ENCODE measurements around the gene AK4.

The AK4 gene

DNA sequence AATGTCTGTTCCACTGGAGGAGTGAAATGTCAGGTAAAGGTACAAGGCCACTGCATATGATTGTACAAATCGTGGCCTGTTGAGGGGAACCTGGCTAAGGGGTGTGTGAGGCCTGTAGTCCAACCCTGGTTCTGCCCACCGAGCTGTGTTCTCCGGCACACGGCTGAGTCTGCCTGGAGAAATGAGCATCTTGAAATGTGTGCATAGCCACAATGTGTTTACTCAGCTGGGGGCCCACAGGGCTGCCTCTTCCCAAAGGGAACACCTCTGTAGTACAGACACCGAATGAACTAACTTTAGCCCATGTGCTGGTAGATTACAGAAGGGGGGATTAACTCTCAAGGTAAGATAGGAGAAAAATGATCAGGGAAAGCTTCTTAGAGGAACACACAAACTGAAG is 30.2 kb downstream of the AK4 start:
- peak; percentile 56 for DNase-seq

DNA sequence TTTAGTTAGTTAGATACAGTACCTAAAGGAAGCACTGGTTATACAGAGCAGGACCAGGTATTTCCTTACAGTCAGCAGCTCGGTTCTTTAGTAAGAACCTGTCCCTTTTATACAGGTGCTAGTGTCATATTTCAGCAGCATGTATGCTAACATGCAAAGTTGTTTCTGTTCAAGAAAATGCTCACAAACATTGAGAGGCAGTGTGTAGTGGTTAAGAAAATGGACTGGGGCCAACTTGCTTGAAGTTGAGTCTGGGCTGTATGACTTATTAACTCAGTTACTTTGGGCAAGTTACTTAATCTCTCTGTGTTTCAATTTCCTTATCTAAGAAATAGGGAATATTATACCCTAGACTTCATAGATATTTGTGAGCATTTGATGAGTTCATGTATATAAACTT is 31.1 kb downstream of the AK4 start:
- DNase-seq: peak; percentile 58

DNA sequence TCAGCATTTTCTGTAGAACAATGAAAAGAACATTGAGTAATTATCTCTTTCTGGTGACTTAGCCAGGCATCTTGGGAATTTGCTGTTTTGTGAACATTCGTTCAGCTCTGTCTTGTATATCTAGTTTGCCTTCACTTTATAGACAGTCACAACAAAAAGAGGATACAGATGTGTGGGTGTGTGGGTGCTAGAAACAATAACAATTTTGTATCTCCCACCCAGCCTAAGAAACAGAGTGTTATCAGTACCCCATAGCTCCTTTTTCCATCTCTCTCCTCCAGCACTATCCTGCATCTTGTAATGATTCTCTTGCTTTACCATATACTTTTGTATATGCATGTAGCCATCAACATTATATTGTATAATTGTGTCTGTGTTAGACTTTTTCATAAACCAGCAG is 33.0 kb downstream of the AK4 start:
- DNase-seq: no peak

DNA sequence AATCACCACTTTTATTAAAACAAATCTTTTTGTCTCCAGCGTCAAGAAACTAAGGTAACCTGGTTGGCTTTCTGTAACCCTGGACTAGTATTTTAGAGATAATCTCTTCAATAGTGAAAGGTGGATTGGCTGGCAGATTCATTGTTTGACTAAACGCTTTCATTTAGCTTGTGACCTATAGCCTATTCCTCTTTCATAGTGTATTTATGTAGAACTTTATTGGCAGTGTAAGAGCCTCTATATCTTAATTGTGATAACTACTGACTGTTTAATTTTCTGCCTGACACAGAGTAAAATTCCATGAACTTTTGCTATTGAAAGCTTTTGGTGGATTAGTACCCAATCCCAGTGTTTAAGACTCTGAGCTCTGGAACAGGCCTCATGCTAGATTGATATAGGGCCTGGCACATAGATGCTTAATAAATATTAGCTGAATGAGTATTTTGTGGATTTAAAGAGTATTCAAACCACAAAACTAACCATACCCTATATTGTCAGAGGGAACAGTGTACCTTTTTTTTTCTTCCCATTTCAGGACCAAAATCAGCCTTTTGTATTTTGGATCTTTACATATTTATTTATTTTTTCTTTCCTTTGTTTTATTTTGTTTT is 34.8 kb downstream of the AK4 start:
- DNase-seq: no peak

DNA sequence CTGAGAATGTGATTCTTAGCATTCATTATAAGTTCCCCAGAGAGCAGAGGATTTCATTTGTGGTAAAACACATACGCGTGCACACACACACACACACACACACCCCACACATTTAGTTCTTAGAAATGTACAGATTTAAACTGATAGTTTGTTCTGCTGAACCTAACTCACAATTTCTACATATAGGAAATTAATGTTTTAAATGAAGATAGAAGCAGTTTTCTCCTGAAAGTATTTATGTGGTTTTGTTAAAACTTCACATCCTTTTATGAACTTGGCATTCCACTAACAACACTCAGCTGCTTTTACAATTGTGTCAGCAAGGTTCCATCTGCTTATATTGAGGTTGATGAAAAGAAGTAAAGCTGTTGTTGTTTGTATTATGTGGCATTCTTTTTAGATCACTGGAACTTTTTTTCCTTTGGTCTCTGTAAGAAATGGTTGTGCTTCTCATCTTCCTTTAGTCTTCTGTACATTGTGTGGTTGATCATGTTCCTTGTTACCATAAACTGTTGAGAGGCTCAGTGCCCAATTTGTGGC is 41.6 kb downstream of the AK4 start:
- DNase-seq: no peak

DNA sequence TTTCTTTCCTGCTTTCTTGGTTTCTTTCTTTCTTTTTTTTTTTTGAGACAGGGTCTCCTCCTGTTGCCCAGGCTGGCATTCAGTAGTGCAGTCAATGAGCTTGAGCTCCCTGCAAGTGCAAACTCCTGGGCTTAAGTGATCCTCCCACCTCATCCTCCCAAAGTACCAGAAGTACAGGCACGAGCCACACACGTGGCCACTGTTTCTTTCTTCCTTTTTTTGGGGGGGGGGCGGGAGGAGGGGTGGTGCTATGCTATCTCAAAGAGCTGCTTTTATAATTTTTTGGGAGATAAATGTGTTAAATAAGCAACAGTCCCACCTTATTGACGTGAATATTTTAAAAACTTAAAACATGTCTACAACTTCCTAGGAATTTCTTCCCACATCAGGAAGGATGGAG is 42.2 kb downstream of the AK4 start:
- DNase-seq: no peak

DNA sequence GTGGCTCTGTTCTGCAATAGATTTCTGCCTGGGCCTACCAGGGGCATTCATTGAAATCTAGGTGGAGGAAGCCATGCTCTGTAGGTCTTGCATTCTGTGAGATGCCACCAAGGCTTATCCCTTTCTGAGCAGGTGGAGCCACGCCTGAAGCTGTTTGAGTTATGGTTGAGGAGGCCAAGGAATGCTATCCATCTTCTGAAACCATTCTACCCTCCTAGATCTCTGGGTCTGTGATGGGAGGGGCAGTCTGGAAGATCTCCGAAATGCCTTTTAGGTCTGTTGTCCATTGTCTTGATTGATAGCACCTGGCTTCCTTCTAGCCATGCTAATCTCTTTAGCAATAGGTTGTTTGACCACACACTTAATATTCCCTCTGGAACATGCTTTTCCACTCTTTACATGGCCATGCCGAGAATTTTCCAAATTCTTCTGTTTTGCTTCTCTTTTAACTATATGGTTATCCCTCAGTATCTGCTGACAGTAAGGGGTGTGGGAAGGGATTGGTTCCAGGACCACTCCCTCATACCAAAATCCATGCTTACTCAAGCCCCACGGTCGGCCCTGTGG is 45.2 kb downstream of the AK4 start:
- DNase-seq: no peak

DNA sequence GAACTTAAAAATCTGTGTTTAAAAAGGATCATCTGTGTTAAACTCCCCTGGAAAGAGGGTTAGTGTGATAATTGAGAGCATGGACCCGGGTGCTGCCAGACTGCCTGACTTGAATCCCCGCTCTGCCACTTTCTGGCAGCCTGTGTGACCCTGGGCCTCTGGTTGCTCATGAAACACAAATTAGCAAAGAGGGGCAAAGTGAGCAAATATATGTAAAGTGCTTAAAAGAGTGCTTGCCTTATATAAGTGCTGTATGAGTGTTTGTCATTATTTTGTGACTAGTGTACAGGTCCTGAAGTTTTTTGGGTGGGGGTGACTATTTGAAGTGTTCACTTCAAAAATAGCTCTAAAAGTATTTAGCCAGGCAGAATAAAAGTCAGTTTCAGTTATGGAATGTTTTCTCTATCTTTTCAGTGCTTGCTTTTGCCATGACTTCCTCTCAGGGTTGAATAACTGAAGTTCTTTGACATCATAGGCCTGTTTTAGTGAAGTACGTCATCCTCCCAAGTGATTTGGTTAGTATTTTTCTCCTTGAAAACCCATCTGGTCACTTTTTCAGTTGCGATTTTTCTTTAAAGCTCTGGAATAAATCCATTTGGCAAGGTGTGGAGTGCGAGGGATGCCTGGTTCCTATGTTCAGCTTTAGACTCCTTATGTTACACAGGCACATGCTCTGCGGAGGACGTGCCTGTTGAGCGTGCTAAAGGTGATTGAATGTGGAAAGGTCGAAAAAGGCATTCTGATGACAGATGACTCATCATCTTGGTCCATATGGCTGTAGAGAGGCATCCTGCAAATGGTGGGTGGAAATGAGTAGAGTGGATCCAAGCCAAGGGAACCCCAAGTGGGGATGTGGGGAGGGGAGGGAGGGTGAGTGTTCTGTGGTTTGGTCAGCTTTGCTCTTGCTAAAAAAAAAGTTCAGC is 47.8 kb downstream of the AK4 start:
- no peak for DNase-seq

DNA sequence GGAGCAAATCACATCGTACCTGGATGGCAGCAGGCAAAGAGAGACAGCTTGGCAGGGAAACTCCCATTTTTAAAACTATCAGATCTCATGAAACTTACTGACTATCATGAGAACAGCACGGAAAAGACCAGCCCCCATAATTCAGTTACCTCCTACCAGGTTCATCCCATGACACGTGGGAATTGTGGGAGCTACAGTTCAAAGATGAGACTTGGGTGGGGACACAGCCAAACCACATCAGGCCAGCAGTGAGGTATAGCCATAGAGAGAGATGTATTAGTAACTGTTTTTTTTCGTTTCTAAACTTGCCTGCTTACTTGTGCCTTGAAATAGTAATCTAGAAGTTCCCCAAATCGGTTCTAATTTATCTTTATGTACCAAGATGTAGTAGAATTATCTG is 48.9 kb downstream of the AK4 start:
- DNase-seq: no peak

DNA sequence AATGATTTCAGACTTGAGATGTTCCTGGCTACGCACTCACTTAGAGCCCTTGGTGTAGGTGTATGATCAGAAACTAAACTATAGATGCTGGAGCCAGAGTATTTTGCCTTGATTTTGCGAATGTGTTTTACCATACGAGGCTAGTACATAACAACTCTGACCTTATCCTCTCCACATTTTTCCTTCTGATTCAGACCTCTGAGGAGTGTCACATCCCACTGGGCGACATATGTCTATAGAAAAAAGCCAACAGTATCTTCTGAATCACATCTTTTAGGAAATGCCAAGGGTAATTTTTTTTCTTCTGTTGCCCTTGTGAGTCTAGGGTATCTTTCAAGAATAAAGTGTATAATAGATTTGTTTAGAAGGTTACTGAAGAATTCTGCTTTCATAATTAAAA is 49.6 kb downstream of the AK4 start:
- no peak for DNase-seq

DNA sequence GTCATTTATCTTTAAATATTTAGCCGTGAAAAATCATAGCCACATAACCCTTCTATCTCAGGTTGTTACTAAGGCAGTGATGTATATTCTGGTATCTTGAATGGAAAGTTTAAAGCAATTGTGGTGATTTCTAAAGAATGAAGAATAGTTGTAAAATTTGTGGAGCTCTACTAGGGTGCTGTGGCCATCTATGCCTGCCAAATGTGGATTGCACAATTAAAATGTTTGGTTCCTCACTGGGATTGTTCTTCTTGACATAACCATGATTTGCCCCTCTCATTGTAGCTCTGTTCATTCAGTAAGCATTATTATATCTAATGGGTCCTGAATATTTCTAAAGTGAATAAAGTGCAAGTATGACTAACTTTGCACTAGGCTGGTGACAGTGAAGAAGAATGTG is 50.1 kb downstream of the AK4 start:
- no peak for DNase-seq

DNA sequence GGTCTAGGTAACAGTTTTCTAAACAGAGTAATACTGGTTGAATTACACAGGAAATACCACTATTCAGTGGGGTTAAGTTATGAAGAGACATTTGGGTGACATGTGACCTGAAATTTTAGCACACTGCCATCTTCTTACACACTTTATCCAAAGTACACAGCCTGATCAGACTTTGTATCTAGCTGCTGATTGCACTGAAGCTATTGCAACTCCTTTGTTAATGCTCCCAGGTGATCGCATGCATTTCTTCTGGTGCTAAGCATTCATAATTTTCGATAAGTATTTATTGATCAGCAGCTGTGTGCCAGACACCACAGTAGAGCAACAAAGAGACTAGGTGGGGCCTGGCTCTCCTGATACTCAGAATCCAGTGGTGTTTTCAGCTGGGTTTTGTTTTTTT is 52.4 kb downstream of the AK4 start:
- no peak for DNase-seq

DNA sequence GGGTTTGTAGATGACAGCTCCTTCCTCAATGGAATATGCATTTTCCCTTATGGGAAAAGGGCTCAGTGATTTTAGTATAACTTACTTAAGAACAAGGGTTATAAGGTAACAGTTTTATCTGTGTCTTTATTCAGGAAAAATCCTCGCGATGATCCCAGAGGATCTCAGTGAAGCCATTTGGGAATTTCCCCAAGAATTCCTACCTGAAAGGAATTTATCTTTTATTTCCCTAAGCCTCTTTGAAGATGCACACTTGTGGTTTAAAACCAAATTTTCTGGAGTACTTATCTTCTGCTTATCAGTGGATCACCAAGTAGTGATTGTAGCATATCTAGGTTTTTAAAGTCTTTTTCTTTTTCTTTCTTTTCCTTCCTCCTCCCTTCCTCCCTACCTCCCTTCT is 58.8 kb downstream of the AK4 start:
- no peak for DNase-seq

DNA sequence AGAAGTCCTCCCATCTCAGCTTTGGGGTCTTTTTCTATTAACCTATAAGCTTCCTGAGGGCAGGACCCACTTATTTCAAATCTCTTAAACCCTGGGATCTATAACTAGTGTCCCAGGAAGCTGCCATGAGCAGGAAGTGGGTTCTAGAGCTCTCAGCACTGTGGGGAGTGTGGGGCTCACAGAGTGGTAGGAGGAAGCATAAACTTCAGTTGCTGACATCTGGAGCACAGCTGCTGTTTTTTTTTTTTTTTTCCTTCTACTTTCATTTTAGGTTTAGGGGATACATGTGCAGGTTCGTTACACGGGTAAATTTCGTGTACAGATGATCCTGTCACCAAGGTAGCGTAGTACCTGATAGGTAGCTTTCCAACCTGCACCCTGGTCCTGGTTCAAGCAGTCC is 59.3 kb downstream of the AK4 start:
- DNase-seq: no peak

DNA sequence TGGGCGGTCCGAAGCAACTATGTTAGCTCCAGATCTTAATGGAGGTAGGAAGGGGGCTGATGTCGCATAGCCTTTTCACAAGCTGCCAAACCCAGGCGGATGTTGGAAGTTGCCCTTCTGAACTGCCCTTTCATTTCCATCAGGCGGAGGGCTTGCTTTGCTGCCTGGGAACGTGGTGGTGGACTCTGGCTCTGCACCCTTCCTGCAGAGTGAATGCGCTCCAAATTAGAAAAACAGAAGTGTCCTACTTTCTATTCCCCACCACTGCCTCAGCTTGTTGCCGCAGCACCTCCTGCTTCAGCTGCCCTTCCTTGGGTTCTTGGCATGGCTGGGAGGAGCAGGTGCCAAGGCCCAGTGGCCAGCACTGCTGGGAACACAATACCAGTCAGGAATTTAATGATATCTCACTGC is 60.6 kb downstream of the AK4 start:
- DNase-seq: no peak

DNA sequence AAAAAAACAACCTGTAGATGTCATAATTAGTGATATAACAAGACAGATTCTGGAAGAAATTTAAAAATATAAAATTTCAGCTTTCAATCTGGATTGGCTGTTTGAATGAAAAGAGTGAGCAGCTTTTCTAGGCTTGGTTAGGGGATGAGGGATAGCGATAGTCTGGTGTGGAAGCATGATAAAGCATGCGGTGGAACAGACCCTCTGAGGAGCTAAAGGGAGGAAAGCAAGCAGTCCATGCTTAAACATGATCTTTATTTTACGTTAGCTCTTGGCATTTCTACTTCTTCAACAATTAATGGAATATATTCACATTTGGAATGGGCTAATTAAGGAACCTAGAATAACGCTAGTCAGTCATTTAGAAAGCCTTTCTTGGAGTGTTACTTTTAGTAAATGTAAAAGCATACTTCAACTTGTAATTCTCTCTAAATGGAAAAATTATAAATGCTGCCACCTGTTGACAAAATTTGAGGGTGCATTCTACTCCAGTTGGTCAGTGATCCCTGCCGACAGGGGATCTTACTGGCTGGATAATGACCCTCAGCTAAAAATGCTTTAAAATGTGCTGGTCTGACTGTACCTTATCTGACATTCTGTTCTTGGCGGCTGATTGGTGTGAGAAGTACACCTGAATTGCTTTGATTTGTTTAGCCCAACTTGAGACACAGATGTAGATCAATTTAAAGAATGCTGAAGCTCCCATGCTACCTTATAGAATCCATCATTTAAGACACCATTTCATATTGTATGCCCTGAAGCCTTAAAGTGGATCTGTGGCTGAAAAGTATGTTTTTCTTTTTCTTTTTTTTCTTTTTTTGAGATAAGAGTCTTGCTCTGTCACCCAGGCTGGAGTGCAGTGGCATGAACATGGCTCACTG is 61.2 kb downstream of the AK4 start:
- peak; percentile 8 for DNase-seq

DNA sequence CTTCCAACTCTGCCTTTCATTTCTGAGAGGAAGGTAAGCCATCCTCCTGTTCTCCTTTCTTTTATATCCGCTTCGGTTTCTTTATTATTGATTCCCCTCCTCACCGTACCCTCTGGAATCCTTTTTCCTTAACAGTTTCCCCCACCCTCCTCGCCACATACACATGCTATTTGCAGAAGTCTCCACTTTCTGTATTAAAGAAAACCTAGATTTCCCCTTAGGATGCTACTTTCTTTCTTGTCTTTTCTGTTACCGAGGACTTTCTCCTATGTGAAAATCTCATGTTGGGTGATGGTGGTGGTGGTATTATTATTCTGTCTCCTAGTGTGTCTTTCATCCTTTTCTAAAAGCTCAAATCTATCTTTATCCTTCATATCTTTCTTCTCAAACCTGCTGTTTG is 62.3 kb downstream of the AK4 start:
- DNase-seq: no peak

DNA sequence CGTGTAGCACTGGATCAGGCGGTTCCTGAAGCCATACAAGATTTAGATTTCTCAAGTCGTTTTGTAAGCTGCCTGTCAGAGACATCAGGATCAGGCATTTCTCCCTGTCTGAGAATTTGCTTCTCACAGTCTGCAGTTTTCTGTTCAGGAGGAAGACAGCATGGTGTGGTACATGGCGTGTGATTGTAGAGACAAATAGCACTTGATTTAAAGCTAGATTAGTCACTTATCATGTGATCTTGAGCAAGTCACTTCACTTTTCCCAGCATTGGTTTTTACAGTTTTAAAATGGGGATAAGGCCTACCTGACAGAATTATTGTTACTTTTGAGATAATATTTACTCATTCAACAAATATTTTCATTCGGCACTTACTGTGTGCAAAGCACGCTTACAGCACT is 63.3 kb downstream of the AK4 start:
- DNase-seq: no peak

DNA sequence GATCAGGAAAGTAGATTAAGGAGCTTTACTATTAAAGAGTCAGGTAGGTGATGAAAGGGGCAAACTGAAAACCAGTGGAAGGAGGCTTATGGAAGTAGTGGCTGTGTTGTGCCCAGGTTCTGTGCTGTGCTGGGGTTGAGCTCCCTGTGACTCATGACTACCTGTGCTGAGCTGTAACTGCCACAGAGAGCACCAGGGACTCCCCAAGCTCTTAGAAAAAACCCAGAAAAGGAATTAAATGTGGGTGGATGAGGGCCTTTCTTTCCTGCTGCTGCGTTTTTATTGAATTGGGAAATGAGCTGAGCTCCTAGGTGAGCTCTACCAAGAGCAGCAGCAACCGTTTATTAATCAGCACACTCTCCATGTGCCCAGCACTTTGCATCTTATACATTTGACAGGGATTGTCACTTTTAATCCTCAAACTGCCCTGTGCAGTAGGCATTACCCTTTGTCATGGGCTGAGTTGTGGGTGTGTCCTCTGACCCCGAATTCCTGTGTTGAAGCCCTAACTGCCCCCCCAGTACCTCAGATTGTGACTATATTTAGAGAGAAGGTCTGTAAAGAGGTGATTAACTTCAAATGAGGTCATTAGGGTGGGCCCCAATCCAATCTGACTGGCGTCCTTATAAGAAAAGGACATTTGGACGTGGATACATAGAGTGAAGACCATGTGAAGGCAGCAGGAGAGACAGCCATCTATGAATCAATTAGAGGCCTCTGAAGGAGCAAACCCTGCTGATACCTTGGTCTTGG is 65.4 kb downstream of the AK4 start:
- no peak for DNase-seq

DNA sequence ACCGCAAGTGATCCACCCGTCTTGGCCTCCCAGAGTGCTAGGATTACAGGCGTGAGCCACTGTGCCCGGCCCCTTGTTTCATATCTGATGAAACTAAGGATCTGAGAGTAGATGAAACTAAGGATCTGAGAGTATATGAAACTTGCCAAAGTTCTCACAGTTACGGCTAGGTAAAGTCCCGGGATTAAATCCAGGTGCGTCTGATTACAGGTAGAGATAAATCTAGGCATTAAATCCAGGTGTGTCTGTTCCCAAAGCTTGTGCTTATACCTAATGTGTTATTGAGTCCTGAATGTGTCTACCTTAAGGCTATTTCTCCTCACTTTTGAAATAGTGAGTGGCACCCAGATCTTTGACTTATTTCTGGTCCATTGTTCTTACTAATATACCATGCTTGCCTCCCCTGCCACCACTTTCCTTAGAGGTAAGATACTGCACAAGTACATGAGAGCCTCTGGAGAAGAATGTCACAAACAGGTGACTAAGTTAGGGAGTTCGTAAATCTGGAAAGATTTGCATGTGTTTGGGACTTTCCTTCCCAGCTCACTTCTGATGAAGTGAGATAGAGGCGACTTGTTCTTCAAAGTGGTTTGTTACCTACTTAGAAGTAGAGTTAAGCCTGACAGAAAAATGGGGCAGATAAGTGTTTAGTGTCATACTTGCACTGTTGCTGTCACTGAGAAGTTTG is 66.5 kb downstream of the AK4 start:
- DNase-seq: no peak

DNA sequence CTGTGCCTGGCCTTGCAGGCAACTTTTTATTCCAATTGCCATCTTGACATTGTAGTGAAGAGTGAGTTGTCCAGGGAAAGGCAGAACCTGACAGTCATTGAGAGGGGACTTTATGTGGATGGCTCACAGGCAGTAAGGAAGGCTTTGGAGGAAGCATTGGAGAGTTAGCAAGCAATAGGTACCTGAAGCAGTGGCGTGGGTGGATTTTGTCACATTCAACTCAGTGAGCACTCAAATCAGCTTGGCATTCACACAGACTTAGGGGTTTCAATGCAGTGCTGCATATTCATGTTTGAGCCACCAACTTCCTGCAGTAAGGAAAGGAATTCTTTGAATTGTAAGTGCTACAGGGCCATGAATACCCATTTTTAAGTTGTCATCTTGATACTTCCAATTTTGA is 69.0 kb downstream of the AK4 start:
- DNase-seq: no peak
